GM19324 (cell line): ENCODE measurements around the gene COASY.

Source experiments
- ATAC-seq: cut with Tn5 transposase; IDR thresholded peaks from one replicate; pipeline ENCODE4 v1.9.1; 2021; ENCODE audit warnings: mild to moderate bottlenecking, moderate library complexity; ENCODE audit not compliant: unreplicated experiment, low FRiP score

The COASY gene

GRCh38 chr17:42561897-42562387 lies at the start of gene COASY:
TSS of gene COASY (plus strand) at chr17:42562148. CDS start at chr17:42562623, 475 bp downstream.
- peak; percentile 61 for ATAC-seq

GRCh38 chr17:42512246-42512645 lies 49.7 kb upstream of the COASY start:
- ATAC-seq, result no peak

DNA sequence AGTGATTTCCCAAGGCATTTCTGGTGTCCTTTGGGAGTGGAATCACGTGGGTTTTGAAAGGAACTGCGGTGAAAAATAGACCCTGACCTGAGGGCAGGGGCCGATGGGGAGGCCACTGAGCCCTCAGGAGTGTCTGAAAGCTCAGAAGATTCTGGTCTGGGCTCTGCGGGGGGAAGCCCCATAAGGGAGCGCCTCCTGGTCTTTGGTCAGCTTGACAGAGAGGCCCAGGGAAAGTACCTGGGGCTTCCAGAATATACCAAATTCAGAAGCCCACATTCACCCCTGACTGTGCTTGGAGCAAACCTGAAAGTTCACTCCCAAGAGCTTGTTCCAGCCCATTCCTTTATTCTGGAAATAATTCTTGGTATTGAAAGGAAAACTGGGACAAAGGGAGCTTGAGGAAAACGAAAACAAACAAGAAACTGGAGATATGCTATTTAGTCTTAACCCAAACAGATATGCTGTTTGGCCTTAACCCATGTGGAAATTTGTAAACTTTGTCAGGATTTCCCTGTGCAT lies 49.2 kb upstream of the COASY start:
- no peak for ATAC-seq

- ATAC-seq, result no peak
Observed at GRCh38 chr17:42513686-42514085, 48.3 kb upstream of the COASY start.

GRCh38 chr17:42514279-42514678 lies 47.7 kb upstream of the COASY start:
- no peak for ATAC-seq

DNA sequence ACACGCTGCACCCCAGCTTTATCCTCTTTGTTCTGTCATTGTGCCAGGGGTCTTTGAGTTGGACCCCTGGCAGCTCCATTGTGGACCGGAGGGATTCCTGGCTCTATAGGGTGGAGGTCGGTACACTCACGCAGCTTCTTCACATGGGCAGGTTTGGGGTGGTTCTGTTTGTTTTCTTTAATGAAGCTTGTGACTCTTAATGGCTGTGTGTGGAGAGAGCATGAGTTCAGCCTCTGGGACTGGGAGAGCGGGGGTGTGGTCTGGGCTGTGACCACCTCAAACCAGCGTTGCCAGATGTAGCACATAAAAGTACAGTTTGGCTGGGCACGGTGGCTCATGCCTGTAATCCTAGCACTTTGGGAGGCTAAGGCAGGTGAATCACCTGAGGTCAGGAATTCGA lies 47.1 kb upstream of the COASY start:
- no peak for ATAC-seq

GRCh38 chr17:42517516-42517915 lies 44.4 kb upstream of the COASY start:
- ATAC-seq, result no peak

- no peak for ATAC-seq
Observed at GRCh38 chr17:42518046-42518754, 43.7 kb upstream of the COASY start.

DNA sequence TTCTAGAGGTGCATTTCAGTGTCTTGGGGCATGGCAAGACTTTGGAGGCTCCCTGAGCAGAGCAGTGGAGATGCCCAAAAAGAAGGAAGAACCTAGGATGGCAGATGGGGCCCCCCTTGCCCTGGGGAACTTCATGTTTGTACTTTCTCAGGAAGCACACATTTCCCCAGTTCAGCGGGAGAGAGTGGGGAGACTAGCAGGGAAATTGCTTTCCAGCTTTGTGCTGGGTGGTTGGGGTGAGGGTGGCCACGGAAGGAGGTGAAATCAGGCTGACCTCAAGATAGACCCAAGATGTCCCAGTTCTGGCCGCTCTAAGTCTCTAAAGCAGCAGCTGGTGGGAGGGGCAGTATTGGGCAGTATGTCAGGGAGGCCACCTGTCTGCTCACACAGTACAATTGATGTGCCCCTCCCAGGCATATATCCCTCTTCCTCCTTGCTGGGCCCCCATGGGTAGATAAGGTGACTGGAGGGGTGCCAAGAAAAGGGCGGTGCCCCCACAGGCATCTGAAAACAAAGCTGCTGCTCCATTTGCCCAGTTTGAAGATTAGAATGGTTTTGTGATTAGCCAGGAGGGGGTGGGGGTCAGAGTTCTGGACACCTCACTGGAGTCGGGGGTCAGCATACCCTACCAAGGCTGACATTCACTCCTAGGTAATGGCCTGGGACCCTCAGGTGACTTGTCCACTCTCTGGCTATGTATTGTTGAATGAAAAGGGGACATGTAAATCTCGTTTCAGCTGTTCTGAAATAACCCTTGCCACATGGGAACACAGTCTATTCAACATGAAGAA lies 43.0 kb upstream of the COASY start:
- no peak for ATAC-seq

DNA sequence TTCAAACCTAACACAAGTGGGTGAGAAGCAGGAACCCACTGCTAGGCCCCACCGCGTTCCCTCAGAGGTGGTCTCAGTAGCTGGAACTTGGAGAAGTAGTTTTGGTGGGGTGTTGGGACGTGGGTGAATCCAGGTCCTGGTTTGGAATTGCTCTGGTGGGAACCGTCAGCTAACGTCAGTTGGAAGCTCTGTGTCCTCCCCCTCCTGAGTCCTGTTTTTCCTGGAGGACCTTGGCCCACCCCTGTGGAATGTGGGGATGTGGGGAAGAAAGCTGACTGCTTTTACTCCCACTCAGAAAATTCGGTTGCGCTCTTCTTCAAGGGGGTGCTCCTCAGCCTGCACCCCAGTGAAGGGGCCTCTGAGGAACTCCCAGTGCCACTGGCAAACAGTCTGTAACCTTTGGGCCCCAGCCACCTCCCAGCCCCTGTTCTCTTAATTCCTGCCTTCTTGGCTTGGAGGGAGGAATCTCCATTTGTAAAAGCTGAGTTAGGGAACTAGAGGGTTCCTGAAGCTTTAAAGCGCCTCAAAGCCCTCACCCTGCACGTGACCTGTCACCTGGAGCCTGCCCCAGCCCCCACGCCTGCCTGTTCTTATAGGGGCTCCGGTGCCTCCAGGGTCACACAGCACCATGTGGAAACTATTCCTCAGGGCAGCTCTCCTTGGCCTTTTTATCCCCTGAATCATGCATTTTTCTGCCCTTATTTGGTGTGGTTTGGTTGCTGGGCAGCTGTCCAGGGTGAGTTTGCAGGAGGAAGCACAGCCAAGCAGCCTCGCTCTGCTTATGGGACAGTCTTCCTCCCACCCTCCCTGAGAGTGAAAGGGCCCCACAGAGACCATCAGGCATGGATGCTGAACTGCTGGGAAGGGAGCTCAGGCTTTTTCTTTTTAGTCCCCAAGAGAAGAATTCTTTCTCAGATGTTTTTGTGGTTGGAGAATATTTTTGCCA lies 42.1 kb upstream of the COASY start:
- ATAC-seq, result no peak

DNA sequence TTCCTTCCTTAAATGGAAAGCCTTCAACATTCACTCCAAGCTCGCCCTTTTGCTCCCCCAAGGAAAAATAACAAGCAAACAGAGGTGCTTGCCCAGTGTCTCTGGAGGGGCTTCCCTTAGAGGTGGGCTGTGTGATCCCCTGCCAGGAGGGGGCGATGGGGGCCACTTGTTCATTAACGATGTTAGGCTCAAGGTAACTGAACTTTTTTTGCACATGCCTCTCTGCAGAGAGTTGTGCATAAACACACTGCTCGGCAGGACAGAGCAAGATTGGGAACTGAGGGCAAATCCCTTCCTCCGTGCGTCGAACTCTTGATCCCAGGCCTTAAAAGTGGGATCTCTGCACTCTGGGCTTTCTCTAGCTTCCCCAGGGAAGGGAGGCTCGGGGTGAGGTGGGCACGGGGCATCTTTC lies 41.4 kb upstream of the COASY start:
- ATAC-seq, result no peak

DNA sequence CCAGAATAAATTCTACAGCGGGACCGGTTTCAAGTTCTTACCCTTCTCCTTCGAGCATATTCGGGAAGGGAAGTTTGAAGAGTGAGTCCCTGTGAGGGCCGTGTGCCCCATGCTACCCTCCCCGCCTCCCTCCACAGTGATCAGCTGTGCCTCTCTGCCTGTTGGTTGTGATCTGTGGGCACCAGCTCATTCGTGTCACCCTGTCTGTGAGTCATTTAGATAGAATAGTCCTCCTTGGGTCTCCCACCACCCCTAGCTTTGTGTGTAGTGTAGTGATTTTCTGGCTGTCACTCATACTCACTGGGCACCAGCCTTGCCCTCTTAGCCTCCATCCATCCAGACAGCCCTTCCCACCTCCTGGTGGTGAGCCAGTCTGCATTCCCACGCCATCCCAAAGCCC lies 40.9 kb upstream of the COASY start:
- no peak for ATAC-seq

- no peak for ATAC-seq
Observed at GRCh38 chr17:42521666-42522262, 40.2 kb upstream of the COASY start.

- ATAC-seq, result no peak
Observed at GRCh38 chr17:42522263-42522790, 39.6 kb upstream of the COASY start.

DNA sequence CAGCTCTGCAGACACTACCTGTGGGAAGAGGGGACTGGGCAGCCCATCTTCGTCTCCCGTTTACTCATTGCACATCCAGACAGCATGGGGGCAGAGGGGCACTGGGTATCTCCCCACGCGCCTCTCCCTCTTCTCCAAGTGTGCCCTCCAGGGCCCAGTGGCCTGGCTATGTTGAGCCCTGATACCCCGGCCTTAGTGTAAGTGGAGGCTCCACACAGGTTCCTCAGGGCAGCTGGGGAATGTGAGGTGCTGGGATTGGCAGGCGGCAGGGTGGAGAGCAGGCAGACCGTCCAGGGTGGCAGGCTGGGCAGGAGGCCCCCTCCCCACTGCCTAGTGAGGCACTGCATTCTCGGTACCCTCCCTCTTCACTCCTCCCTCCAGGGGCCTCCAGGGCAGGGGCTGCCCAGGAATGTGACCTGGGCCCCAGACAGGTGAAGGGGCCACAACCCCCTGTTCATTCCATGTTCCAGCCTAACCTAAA lies 39.1 kb upstream of the COASY start:
- ATAC-seq, result no peak

- ATAC-seq, result no peak
Observed at GRCh38 chr17:42525221-42525620, 36.7 kb upstream of the COASY start.

GRCh38 chr17:42526031-42526444 lies 35.9 kb upstream of the COASY start:
- ATAC-seq, result no peak

- ATAC-seq, result no peak
Observed at GRCh38 chr17:42527932-42528331, 34.0 kb upstream of the COASY start.

DNA sequence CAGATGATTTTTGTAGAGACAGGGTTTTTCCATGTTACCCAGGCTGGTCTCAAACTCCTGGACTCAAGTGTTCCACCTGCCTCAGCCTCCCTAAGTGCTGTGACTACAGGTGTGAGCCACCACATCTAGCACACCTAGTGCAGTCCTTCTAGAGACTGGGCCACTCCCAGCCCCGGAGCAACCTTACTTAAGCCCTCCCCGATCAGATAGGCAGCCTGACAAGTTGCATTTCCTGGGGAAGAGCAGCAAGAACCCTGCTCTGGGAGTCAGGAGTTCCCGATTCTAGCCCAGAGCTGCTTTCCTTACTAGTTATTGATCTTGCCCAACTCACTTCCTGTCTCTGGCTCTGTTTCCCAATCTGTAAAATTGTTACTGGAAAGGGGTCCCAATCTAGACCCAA lies 32.9 kb upstream of the COASY start:
- no peak for ATAC-seq
